Chondrocyte (in vitro differentiated cells): ENCODE data around the gene ZNF618. TPM values are rescaled to one million over a fixed set of nuclear protein-coding genes. Genes with fewer than 3 reads are reported as not detected.

Experiments used
- DNase-seq: peaks from one replicate; pipeline ENCODE4 v3.0.0; 2021; ENCODE audit warnings: mixed read lengths, low spot score
- H3K27ac Mint-ChIP-seq: one replicate; pipeline ENCODE4 v1.8.0; 2021; ENCODE audit warnings: mild to moderate bottlenecking, moderate library complexity, mixed read lengths; ENCODE audit not compliant: unreplicated experiment
- H3K27me3 Mint-ChIP-seq: 2 replicates; pipeline ENCODE4 v1.8.0; 2021; ENCODE audit warnings: low read depth, mixed read lengths
- H3K36me3 Mint-ChIP-seq: 2 replicates; pipeline ENCODE4 v1.8.0; 2021; ENCODE audit warnings: low read depth, mixed read lengths
- H3K4me1 Mint-ChIP-seq: 2 replicates; pipeline ENCODE4 v1.8.0; 2021; ENCODE audit warnings: low read depth, mild to moderate bottlenecking, mixed read lengths
- H3K4me3 Mint-ChIP-seq: one replicate; pipeline ENCODE4 v1.8.0; 2021; ENCODE audit warnings: mild to moderate bottlenecking, moderate library complexity, mixed read lengths; ENCODE audit not compliant: unreplicated experiment
- H3K9me3 Mint-ChIP-seq: 2 replicates; pipeline ENCODE4 v1.8.0; 2021; ENCODE audit warnings: low read depth, mixed read lengths
- CTCF ChIP-seq: fragments of 200-600 bp; sonication (generic); IDR thresholded peaks from 2 replicates; pipeline ENCODE4 v1.5.0; 2021; ENCODE audit warnings: antibody characterized with exemption, mild to moderate bottlenecking, moderate library complexity
- total RNA-seq: library from RNA; stranded (reverse); gene quantifications from 3 replicates; pipeline ENCODE4 v1.2.1, GENCODE V29; 2021

The ZNF618 gene
- total RNA-seq, 1 donor from 2014 or later, result 25.5 TPM

GRCh38 chr9:114035221-114035844, 159.2 kb downstream of the ZNF618 start:
- H3K4me3 Mint-ChIP-seq, result no peak overlapping the region
- H3K27ac Mint-ChIP-seq, result no peak overlapping the region
- H3K9me3 Mint-ChIP-seq, result no peaks in the 10 kb centered on the region
- no peak for TF ChIP-seq CTCF
- H3K27me3 Mint-ChIP-seq, result no peaks in the 10 kb centered on the region
- H3K4me1 Mint-ChIP-seq, result no peaks in the 10 kb centered on the region
- H3K36me3 Mint-ChIP-seq, result peaks cover 29% of the 10 kb centered on the region
- DNase-seq, result no peak

DNA sequence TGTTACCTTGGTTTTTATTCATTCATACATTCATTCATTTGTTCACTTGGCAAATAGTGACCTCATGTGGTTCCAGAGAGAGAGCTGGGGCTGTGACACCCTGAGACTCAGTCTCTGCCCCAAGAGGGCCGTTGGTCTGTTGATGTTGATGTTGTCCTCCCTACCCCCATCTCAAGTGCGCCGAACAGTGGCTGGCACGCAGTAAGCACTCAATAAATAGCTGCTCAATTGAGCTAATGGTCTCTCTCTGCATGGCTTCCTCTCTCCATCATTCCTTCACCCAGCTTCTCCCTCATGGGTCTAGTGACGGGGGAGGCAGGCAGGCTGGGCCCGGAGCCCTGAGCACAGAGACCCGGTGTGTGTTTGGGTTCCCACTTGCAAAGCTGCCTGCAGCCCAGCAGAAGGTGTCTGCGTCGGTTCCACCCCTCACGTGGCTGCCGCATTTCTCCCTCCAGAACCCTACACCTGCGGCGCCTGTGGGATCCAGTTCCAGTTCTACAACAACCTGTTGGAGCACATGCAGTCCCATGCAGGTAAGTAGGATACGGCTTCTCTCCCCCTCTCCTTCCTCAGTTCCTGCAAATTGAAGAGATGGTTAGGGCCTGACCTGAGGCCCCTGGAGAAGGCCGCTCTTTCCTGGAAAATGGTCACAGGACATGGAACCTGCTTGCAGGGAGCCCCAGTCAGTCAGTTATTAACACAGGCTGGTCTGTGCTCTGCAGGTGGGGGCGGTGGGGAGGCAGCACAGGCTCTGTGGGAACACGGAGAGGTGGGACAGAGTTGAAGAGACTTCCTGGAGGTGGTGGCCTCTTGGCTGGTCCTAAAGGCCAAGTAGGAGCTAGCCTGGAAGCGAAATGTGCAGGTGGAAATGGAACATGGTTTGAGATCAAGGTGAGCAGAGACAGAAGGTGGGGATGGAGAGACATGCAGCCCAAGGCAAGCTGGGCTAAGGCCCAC, 160.0 kb downstream of the ZNF618 start:
- no peaks in the 10 kb centered on the region for H3K27me3 Mint-ChIP-seq
- no peaks in the 10 kb centered on the region for H3K9me3 Mint-ChIP-seq
- H3K4me1 Mint-ChIP-seq, result no peaks in the 10 kb centered on the region
- DNase-seq, result no peak
- no peak overlapping the region for H3K4me3 Mint-ChIP-seq
- no peak overlapping the region for H3K27ac Mint-ChIP-seq
- no peak for TF ChIP-seq CTCF
- H3K36me3 Mint-ChIP-seq, result peaks cover 27% of the 10 kb centered on the region

DNA sequence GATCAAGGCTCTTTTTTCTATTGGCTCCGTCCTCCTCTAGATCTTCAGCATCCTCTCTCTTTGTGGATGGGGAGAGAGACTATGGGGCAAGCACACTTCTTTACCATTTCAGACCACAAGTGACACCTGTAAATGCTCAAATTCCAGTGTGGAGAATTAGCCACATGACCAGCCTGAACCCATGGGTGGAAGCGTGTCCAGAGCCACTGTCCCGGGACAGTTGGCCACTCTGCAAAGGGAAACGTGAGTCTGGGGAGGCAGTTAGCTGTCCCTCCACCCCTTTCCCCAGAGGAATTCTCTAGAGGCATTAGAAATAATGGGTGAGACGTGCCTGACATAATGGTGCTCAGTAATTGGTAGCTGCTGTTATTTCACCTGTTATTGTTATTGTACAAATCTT, 161.1 kb downstream of the ZNF618 start:
- no peak for DNase-seq
- Mint-ChIP-seq H3K36me3 (peaks cover 28% of the 10 kb centered on the region), H3K27ac (no peak overlapping the region)

DNA sequence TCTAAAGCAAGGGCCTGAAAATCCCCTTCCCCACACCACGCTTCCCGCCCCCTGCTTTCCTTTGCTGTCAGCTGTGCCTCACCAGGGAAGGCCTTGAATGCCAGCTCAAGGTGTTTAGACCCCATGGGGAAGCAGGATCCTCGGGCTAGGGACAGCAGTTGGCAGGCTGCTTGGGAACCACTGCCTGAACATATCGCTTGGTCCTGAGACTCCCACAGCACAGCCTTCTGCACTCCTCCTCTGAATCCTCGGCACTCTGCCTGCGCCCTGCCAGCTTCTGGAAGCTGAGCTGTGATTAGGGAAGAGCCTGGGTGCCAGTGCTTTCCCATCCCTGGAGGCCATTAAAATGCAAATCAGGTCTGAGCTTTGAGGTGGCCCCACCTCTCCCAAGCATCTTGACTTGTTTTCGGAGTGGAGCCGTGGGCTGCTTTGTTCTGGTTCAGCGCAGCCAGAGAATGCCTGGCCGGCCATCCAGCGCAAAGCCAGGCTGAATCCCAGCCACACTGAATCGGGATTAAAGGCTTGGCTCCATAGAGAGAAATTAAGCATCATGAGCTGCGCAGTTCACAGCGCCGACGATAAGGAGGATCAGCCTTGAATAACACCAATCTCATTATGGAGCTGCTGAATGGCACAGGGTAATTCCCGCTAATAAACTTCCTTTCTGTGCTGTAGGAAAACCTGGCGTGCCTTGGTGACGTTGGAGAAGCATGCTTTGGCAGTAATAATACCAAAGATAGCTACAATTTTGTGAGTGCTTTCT, 162.0 kb downstream of the ZNF618 start:
- DNase-seq, result no peak
- no peak overlapping the region for H3K27ac Mint-ChIP-seq
- TF ChIP-seq CTCF, result no peak

More for the DNA sequence above, 161.1 kb downstream of the ZNF618 start:
- Mint-ChIP-seq H3K9me3 (no peaks in the 10 kb centered on the region), H3K4me3 (no peak overlapping the region), H3K27me3 (no peaks in the 10 kb centered on the region), H3K4me1 (no peaks in the 10 kb centered on the region)
- no peak for TF ChIP-seq CTCF

GRCh38 chr9:114038724-114039313, 162.7 kb downstream of the ZNF618 start:
- H3K4me1 Mint-ChIP-seq, result no peaks in the 10 kb centered on the region
- H3K9me3 Mint-ChIP-seq, result peaks cover 2% of the 10 kb centered on the region
- H3K27me3 Mint-ChIP-seq, result no peaks in the 10 kb centered on the region
- peaks cover 29% of the 10 kb centered on the region for H3K36me3 Mint-ChIP-seq
- TF ChIP-seq CTCF, result no peak
- no peak overlapping the region for H3K27ac Mint-ChIP-seq
- no peak for DNase-seq
- H3K4me3 Mint-ChIP-seq, result no peak overlapping the region

More for the DNA sequence above, 162.0 kb downstream of the ZNF618 start:
- H3K4me1 Mint-ChIP-seq, result no peaks in the 10 kb centered on the region
- no peaks in the 10 kb centered on the region for H3K9me3 Mint-ChIP-seq
- H3K27me3 Mint-ChIP-seq, result no peaks in the 10 kb centered on the region
- H3K4me3 Mint-ChIP-seq, result no peak overlapping the region
- peaks cover 28% of the 10 kb centered on the region for H3K36me3 Mint-ChIP-seq
